ENCODE results near the gene SVIL.

GRCh38 chr10:29643771-29644501 is 9.2 kb upstream of the SVIL start:
- TF ChIP-seq POLR2A (IDR thresholded peaks at IDR 0.05), result no peak
- no peak for TF ChIP-seq CTCF (IDR thresholded peaks at IDR 0.05)
